IMR-90 (cell line): ENCODE measurements around the gene PRKACG. TPM values are rescaled to one million over a fixed set of nuclear protein-coding genes. Genes with fewer than 3 reads are reported as not detected.
A peak's percentile ranks its signal among the peaks of the same experiment; 100 is the strongest.

Experiments used
- ATAC-seq: fragments of 200-7000 bp; cut with Tn5 transposase; 2 replicates; pipeline ENCODE4 v1.9.1; 2020; ENCODE audit warnings: low read depth, mild to moderate bottlenecking, moderate library complexity
- BruUV-seq: library from RNA; stranded (reverse); fragments of 400-500 nt; replicated peaks from 2 replicates; lab custom pipeline; 2021; lab: Mats Ljungman, UMichigan
- CTCF ChIA-PET: fragments of 300-600 bp; formaldehyde crosslinking; extraction: SDS; loops from one replicate; lab custom pipeline; 2021; ENCODE audit warnings: antibody characterized with exemption; lab: Yijun Ruan, JAX
- POLR2A ChIA-PET: fragments of 300-600 bp; sonication (Branson Sonifier 250); formaldehyde crosslinking; loops from one replicate; lab custom pipeline; 2022; ENCODE audit warnings: antibody characterized with exemption; ENCODE audit not compliant: unreplicated experiment; lab: Charles Lee
- DNase-seq: peaks from one replicate; pipeline ENCODE4 v3.0.0; 2013
- H2AFZ ChIP-seq: replicated peaks from 2 replicates; pipeline ENCODE3; 2013; ENCODE audit warnings: low read length, mild to moderate bottlenecking; ENCODE audit not compliant: poor library complexity
- H2AK5ac ChIP-seq: 2 replicates; pipeline ENCODE4 v1.6.1; 2013; ENCODE audit warnings: low read depth, low read length, inconsistent platforms
- H2AK9ac ChIP-seq: replicated peaks from 2 replicates; pipeline ENCODE3; 2013; ENCODE audit warnings: mild to moderate bottlenecking, low read depth, low read length, moderate library complexity; ENCODE audit not compliant: poor library complexity
- H2BK120ac ChIP-seq: 2 replicates; pipeline ENCODE4 v1.6.1; 2013; ENCODE audit warnings: low read depth, low read length, inconsistent platforms
- H2BK15ac ChIP-seq: 3 replicates; pipeline ENCODE4 v1.6.1; 2013; ENCODE audit warnings: low read depth, low read length, inconsistent platforms
- H2BK20ac ChIP-seq: 2 replicates; pipeline ENCODE4 v1.6.1; 2013; ENCODE audit warnings: low read depth, mild to moderate bottlenecking, inconsistent platforms, low read length, moderate library complexity
- H2BK5ac ChIP-seq: 2 replicates; pipeline ENCODE4 v1.6.1; 2013; ENCODE audit warnings: mild to moderate bottlenecking, low read depth, low read length, inconsistent platforms; ENCODE audit not compliant: poor library complexity, severe bottlenecking
- H3K14ac ChIP-seq: replicated peaks from 2 replicates; pipeline ENCODE4 v1.6.1; 2013; ENCODE audit warnings: low read depth, low read length, inconsistent platforms
- H3K18ac ChIP-seq: 2 replicates; pipeline ENCODE4 v1.6.1; 2013; ENCODE audit warnings: low read depth, low read length, control low read depth
- H3K23ac ChIP-seq: 2 replicates; pipeline ENCODE4 v1.6.1; 2013; ENCODE audit warnings: low read depth, low read length, inconsistent platforms
- H3K27ac ChIP-seq: 2 replicates; pipeline ENCODE4 v1.5.1; 2013; ENCODE audit warnings: mild to moderate bottlenecking, control low read depth, low read length; ENCODE audit not compliant: insufficient read depth
- H3K27me3 ChIP-seq: 2 replicates; pipeline ENCODE4 v1.6.1; 2013; ENCODE audit warnings: low read length; ENCODE audit not compliant: control insufficient read depth, insufficient read depth
- H3K36me3 ChIP-seq: 2 replicates; pipeline ENCODE4 v1.6.1; 2013; ENCODE audit warnings: low read length, mixed read lengths; ENCODE audit not compliant: control insufficient read depth, insufficient read depth
- H3K4ac ChIP-seq: 2 replicates; pipeline ENCODE4 v1.6.1; 2013; ENCODE audit warnings: low read depth, low read length, inconsistent platforms
- H3K4me1 ChIP-seq: 2 replicates; pipeline ENCODE4 v1.6.1; 2013; ENCODE audit warnings: low read length, mixed read lengths; ENCODE audit not compliant: control insufficient read depth, insufficient read depth
- H3K4me2 ChIP-seq: 2 replicates; pipeline ENCODE4 v1.6.1; 2013; ENCODE audit warnings: low read depth, mild to moderate bottlenecking, control low read depth, low read length, moderate library complexity
- H3K4me3 ChIP-seq: 2 replicates; pipeline ENCODE4 v1.5.1; 2013; ENCODE audit warnings: low read depth, mild to moderate bottlenecking, control low read depth, low read length, moderate library complexity; ENCODE audit not compliant: insufficient read depth
- H3K56ac ChIP-seq: 2 replicates; pipeline ENCODE4 v1.6.1; 2013; ENCODE audit warnings: low read length, inconsistent platforms; ENCODE audit not compliant: insufficient read depth; ENCODE audit errors: extremely low read depth
- H3K79me1 ChIP-seq, 2 experiments: 2 replicates each; pipeline ENCODE4 v1.6.1; 2013; ENCODE audit warnings: low read length in 2 of 2, inconsistent platforms in 1 of 2, low read depth in 1 of 2
- H3K9ac ChIP-seq: 2 replicates; pipeline ENCODE4 v1.6.1; 2013; ENCODE audit warnings: low read depth, low read length, control low read depth
- H3K9me1 ChIP-seq: 2 replicates; pipeline ENCODE4 v1.6.1; 2013; ENCODE audit warnings: low read length, inconsistent platforms; ENCODE audit not compliant: insufficient read depth
- H3K9me3 ChIP-seq: 2 replicates; pipeline ENCODE4 v1.6.1; 2013; ENCODE audit warnings: low read length; ENCODE audit not compliant: control insufficient read depth, insufficient read depth
- H4K20me1 ChIP-seq: 2 replicates; pipeline ENCODE4 v1.6.1; 2013; ENCODE audit warnings: low read length, inconsistent platforms; ENCODE audit not compliant: insufficient read depth
- H4K5ac ChIP-seq: 2 replicates; pipeline ENCODE4 v1.6.1; 2013; ENCODE audit warnings: mild to moderate bottlenecking, low read depth, low read length, control low read depth
- H4K8ac ChIP-seq, 2 experiments: 2 replicates each; pipeline ENCODE4 v1.6.1; 2013; ENCODE audit warnings: low read depth in 2 of 2, low read length in 2 of 2, control low read depth in 1 of 2, inconsistent platforms in 1 of 2
- H4K91ac ChIP-seq: 2 replicates; pipeline ENCODE4 v1.6.1; 2013; ENCODE audit warnings: low read depth, low read length, inconsistent platforms; ENCODE audit not compliant: insufficient read depth
- BHLHE40 ChIP-seq: fragments of 150-350 bp; IDR thresholded peaks from 2 replicates; pipeline ENCODE4 v1.6.1; 2016; ENCODE audit warnings: mild to moderate bottlenecking, low read depth, low read length
- CEBPB ChIP-seq: IDR thresholded peaks from 2 replicates; pipeline ENCODE4 v1.6.1; 2012; ENCODE audit warnings: low read depth, low read length, improper control_type of control experiment
- CHD1 ChIP-seq: IDR thresholded peaks from 2 replicates; pipeline ENCODE4 v1.6.1; 2012; ENCODE audit warnings: low read depth, low read length, improper control_type of control experiment
- CTCF ChIP-seq: conservative IDR thresholded peaks from 2 replicates; pipeline ENCODE4 v1.5.1; 2012; ENCODE audit warnings: mild to moderate bottlenecking, low read depth, low read length, improper control_type of control experiment
- MAZ ChIP-seq: IDR thresholded peaks from 2 replicates; pipeline ENCODE4 v1.6.1; 2012; ENCODE audit warnings: low read depth, mild to moderate bottlenecking, low read length, improper control_type of control experiment, moderate library complexity, borderline replicate concordance
- NFE2L2 ChIP-seq: fragments of 150-350 bp; IDR thresholded peaks from 2 replicates; pipeline ENCODE4 v1.6.1; 2016; ENCODE audit warnings: low read depth, mild to moderate bottlenecking, low read length
- RCOR1 ChIP-seq: IDR thresholded peaks from 2 replicates; pipeline ENCODE4 v1.6.1; 2012; ENCODE audit warnings: mild to moderate bottlenecking, low read length, improper control_type of control experiment; ENCODE audit not compliant: insufficient replicate concordance
- SMC3 ChIP-seq: fragments of 150-350 bp; IDR thresholded peaks from 2 replicates; pipeline ENCODE4 v1.6.1; 2016; ENCODE audit warnings: low read depth, mild to moderate bottlenecking, antibody characterized with exemption, low read length, moderate library complexity
- USF2 ChIP-seq: fragments of 150-350 bp; IDR thresholded peaks from 2 replicates; pipeline ENCODE4 v1.6.1; 2017; ENCODE audit warnings: mild to moderate bottlenecking, antibody characterized with exemption, low read length, low read depth
- WGBS, 2 experiments: methylation state at CpG; one replicate each; pipeline versions ENCODE4 v1.1.5 to v1.1.7; 2013; ENCODE audit warnings: missing lambda C conversion rate in 2 of 2; ENCODE audit not compliant: insufficient read length in 1 of 2; ENCODE audit errors: extremely low coverage in 2 of 2; 5-methylcytosine and 5-hydroxymethylcytosine counted together
- dilution Hi-C: fragments of 300-500 bp; cut with HindIII; formaldehyde crosslinking; loops from one replicate; pipeline ENCODE4 v1.14.3; 2018; ENCODE audit warnings: low sequenced_read_pairs; ENCODE audit not compliant: unreplicated experiment
- in situ Hi-C: fragments of 300-500 bp; cut with MboI; formaldehyde crosslinking; loops from 3 replicates; pipeline ENCODE4 v1.14.3; 2019; ENCODE audit warnings: low sequenced_read_pairs, inconsistent platforms, mixed read lengths
- intact Hi-C: fragments of 100-400 bp; cut with micrococcal nuclease; formaldehyde crosslinking; loops from 2 replicates; pipeline ENCODE4 v1.10.0; 2022
- polyA plus RNA-seq, 3 experiments: library from polyadenylated mRNA; depleted of rRNA; stranded (reverse); fragments of >200 nt; gene quantifications; 2 replicates each; pipeline ENCODE4 v1.2.3, GENCODE V29; 2012; ENCODE audit warnings: low replicate concordance in 1 of 3
- total RNA-seq: library from RNA; depleted of rRNA; stranded (reverse); fragments of >200 nt; gene quantifications from 2 replicates; pipeline ENCODE4 v1.2.3, GENCODE V29; 2012

PRKACG gene
- total and polyA plus RNA-seq, 2 of the 4 experiments (the other 2 are of a cell fraction) = not detected

GRCh38 chr9:69054989-69055388 is 41.1 kb upstream of the PRKACG start:
- ChIA-PET POLR2A (no interaction called here), CTCF (interaction anchor here (0.7 to 7.0 kb wide), 3 partner anchors 12 to 139 kb away, joined by 3 to 47 read pairs (median 7); no protein-coding TSS in a partner anchor)

More at GRCh38 chr9:69054989-69055388, 41.1 kb upstream of the PRKACG start:
- TF ChIP-seq CEBPB (no peak), CHD1 (no peak), NFE2L2 (no peak), RCOR1 (no peak), USF2 (no peak), MAZ (no peak), SMC3 (no peak), BHLHE40 (no peak), CTCF (no peak)
- Histone ChIP-seq H3K9me1 (no peaks in the 10 kb centered on the region), H3K9ac (no peak overlapping the region), H3K79me1 (peaks cover 3 to 8% of the 10 kb centered on the region in 2 experiments; a peak in 3 of 4 replicates), H3K27ac (no peak overlapping the region), H3K56ac (no peak overlapping the region), H3K23ac (no peak overlapping the region), H3K36me3 (no peaks in the 10 kb centered on the region; the same call in 1 of the 2 replicates), H4K5ac (no peak overlapping the region), H2BK20ac (no peak overlapping the region), H3K4me1 (peaks cover 2% of the 10 kb centered on the region; the same call in 1 of the 2 replicates), H3K4me2 (no peak overlapping the region), H2BK15ac (no peak overlapping the region), H2BK5ac (no peak overlapping the region), H3K4me3 (no peak overlapping the region), H3K9me3 (no peaks in the 10 kb centered on the region), H4K20me1 (no peaks in the 10 kb centered on the region), H2AK9ac (no peak overlapping the region), H2AFZ (no peak overlapping the region), H3K14ac (no peak overlapping the region), H3K18ac (no peak overlapping the region), H3K27me3 (no peaks in the 10 kb centered on the region), H2BK120ac (no peak overlapping the region), H4K91ac (no peak overlapping the region), H3K4ac (no peak overlapping the region), H2AK5ac (no peak overlapping the region), H4K8ac (no peak overlapping the region)
- WGBS, 2 experiments = no CpG with 5 or more reads among the region's 1 CpG
- dilution Hi-C loops = no loop called here
- intact Hi-C loops = loop anchor here (1.0 to 10.0 kb wide), 4 partner anchors 94 to 492 kb away; no protein-coding TSS in a partner anchor
- in situ Hi-C loops = loop anchor here (5.0 to 25.0 kb wide), 2 partner anchors 142 to 507 kb away; no protein-coding TSS in a partner anchor
- DNase-seq (no peak), ATAC-seq (peak; percentile 42)
- no TSS peak for BruUV-seq
